Sigmoid colon (tissue), 7 donors: ENCODE data around the gene RIPOR3. TPM values are rescaled to one million over a fixed set of nuclear protein-coding genes. Genes with fewer than 3 reads are reported as not detected.
A peak's percentile ranks its signal among the peaks of the same experiment; 100 is the strongest.

Source experiments
- DNase-seq: peaks from one replicate; pipeline ENCODE4 v3.0.0-alpha.2; 2019
- H3K27ac ChIP-seq, 4 donors: fragments of 200-600 bp; sonication (generic); one replicate each; pipeline ENCODE4 v1.5.1; 2016 to 2019; ENCODE audit warnings: mild to moderate bottlenecking in 1 of 4
- H3K27me3 ChIP-seq, 3 donors: fragments of 200-600 bp; sonication (generic); one replicate each; pipeline ENCODE4 v1.5.1; 2019; ENCODE audit warnings: mild to moderate bottlenecking in 1 of 3
- H3K36me3 ChIP-seq, 4 donors: fragments of 200-600 bp; sonication (generic); one replicate each; pipeline ENCODE4 v1.5.1; 2016 to 2019
- H3K4me1 ChIP-seq, 4 donors: fragments of 200-600 bp; sonication (generic); one replicate each; pipeline ENCODE4 v1.5.1; 2017 to 2019
- H3K4me3 ChIP-seq, 4 donors: fragments of 200-600 bp; sonication (generic); one replicate each; pipeline ENCODE4 v1.5.1; 2017 to 2019; ENCODE audit warnings: mild to moderate bottlenecking in 2 of 4, moderate library complexity in 1 of 4
- H3K9me3 ChIP-seq, 4 donors: fragments of 200-600 bp in 3 of 4; sonication (generic) in 3 of 4; one replicate each; pipeline versions ENCODE4 v1.5.1 to v1.6.1; 2013 to 2019
- CTCF ChIP-seq, 4 experiments: fragments of 450-650 bp in 3 of 4; fragments of 200-600 bp in 1 of 4; IDR thresholded peaks; one replicate each; pipeline ENCODE4 v1.5.1; 2016 to 2019; ENCODE audit warnings: antibody characterized with exemption in 4 of 4, mild to moderate bottlenecking in 3 of 4, moderate library complexity in 2 of 4
- EP300 ChIP-seq, 4 donors: sonication (generic); formaldehyde crosslinking; IDR thresholded peaks; one replicate each; pipeline ENCODE4 v1.6.1; 2017; ENCODE audit warnings: antibody characterized with exemption in 4 of 4
- POLR2A ChIP-seq, 2 donors: fragments of 450-650 bp; IDR thresholded peaks; one replicate each; pipeline ENCODE4 v1.6.1; 2016; ENCODE audit warnings: antibody characterized with exemption in 2 of 2, mild to moderate bottlenecking in 2 of 2, moderate library complexity in 2 of 2
- POLR2AphosphoS5 ChIP-seq, 4 donors: sonication (generic); formaldehyde crosslinking; IDR thresholded peaks; one replicate each; pipeline ENCODE4 v1.6.1; 2017; ENCODE audit warnings: antibody characterized with exemption in 4 of 4
- WGBS, 2 donors: extraction: QIAGEN DNeasy Blood & Tissue Kit; methylation state at CpG; one replicate each; pipeline ENCODE4 v1.1.7; 2013; 5-methylcytosine and 5-hydroxymethylcytosine counted together
- intact Hi-C: fragments of 100-400 bp; cut with DNase I; formaldehyde crosslinking; loops from one replicate; pipeline ENCODE4 v1.15.1; 2023
- polyA plus RNA-seq, 3 donors: library from polyadenylated mRNA; stranded (reverse); fragments of 200-250 nt; gene quantifications; one replicate each; pipeline ENCODE4 v1.2.3, GENCODE V29; 2013
- total RNA-seq, 4 donors: library from RNA; depleted of rRNA; stranded (reverse); fragments of >200 nt; gene quantifications; one replicate each; pipeline ENCODE4 v1.1.0, GENCODE V29; 2016
- donor health status: healthy with polysubstance abuse.
- donor health status: Bipolar disorder and iron deficiency.
- donor health status: healthy.

RIPOR3 gene
- total and polyA plus RNA-seq, 7 donors = 0.92 to 28.0 (median 9.4) TPM

- intact Hi-C loops = loop anchor here (10.0 kb wide), 1 partner anchor 460 kb away; the partner anchor contains the start of gene UBE2V1
Observed at GRCh38 chr20:50574586-50574985, 116.8 kb downstream of the RIPOR3 start.

GRCh38 chr20:50574108-50574507, 117.2 kb downstream of the RIPOR3 start:
- H3K4me1 ChIP-seq = peaks cover 0 to 65% (median 41%) of the 10 kb centered on the region in 4 donors

More at GRCh38 chr20:50574586-50574985, 116.8 kb downstream of the RIPOR3 start:
- no peaks in the 10 kb centered on the region for H3K27me3 ChIP-seq
- H3K9me3 ChIP-seq = no peaks in the 10 kb centered on the region
- DNase-seq = no peak
- no peak overlapping the region for H3K27ac ChIP-seq
- TF ChIP-seq POLR2AphosphoS5 (IDR thresholded peaks at IDR 0.05) (no peak), POLR2A (IDR thresholded peaks at IDR 0.05) (no peak), EP300 (IDR thresholded peaks at IDR 0.05) (no peak), CTCF (IDR thresholded peaks at IDR 0.05) (no peak)
- no peak overlapping the region for H3K4me3 ChIP-seq
- 96 to 98% methylated on average over 5 of the region's 5 CpGs for WGBS, 2 donors
- peaks cover 0 to 66% (median 41%) of the 10 kb centered on the region in 4 donors for H3K4me1 ChIP-seq
- peaks cover 12 to 47% (median 27%) of the 10 kb centered on the region in 4 donors for H3K36me3 ChIP-seq

DNA sequence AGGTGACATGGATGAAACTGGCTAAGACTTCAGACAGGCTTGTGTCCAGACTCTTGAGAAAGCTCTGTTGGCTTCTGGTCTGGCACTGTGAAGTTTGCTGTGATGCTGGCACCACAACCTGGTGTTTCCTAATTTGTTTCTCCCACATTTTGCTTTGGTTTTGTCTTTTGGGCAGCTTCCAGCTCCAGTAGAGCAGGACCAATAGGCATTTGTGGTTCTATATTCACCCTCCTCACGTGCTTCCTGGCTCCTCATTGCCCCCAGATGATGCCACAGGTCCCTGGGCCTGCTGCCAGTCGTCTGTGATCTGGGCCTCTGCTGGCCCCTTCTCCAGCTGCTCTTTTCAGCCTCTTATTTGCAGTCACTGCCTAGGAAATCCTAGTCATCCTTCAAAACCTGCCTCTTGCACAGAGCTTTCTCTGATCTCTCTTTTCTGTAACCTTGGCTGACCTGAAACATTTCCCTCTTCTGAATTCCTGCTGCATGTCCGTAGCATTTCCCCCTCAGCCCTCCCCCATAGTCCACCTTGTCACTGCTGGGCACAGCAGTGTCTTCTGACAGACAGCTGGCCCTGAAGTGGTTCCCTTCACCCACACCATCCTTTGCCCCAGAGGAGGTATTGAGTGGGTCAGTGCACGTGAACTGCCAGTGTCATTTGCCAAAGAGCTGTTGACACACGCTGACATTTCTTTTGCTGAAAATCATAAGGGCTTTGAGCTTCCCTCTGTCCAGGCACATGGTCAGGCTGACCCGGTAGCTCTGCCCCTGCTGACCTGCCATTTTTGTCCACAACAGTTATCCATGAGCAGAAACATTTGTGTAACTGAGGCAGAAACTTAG, 118.2 kb downstream of the RIPOR3 start:
- Histone ChIP-seq H3K36me3 (peaks cover 0 to 47% (median 25%) of the 10 kb centered on the region in 4 donors), H3K27ac (peak overlapping the region; percentile 54 to 68 (median 60)), H3K9me3 (no peaks in the 10 kb centered on the region), H3K4me1 (peaks cover 0 to 62% (median 41%) of the 10 kb centered on the region in 4 donors), H3K4me3 (no peak overlapping the region), H3K27me3 (no peaks in the 10 kb centered on the region)
- WGBS, 2 donors = 60 to 78% methylated on average over 6 of the region's 6 CpGs
- intact Hi-C loops = loop anchor here (2.0 to 10.0 kb wide), 2 partner anchors 62 to 458 kb away; partner anchors contain the start of genes PTPN1 and UBE2V1
- no peak for TF ChIP-seq EP300 (IDR thresholded peaks at IDR 0.05)
- no peak for TF ChIP-seq POLR2A (IDR thresholded peaks at IDR 0.05)
- peak in 2 of 4 donors; percentile 7 to 36 for TF ChIP-seq POLR2AphosphoS5 (IDR thresholded peaks at IDR 0.05)
- no peak for TF ChIP-seq CTCF (IDR thresholded peaks at IDR 0.05)
- DNase-seq = peak; percentile 86

More at GRCh38 chr20:50574108-50574507, 117.2 kb downstream of the RIPOR3 start:
- Histone ChIP-seq H3K27ac (peak overlapping the region in 1 of 4 donors; percentile 68), H3K4me3 (no peak overlapping the region), H3K9me3 (no peaks in the 10 kb centered on the region), H3K27me3 (no peaks in the 10 kb centered on the region), H3K36me3 (peaks cover 7 to 47% (median 27%) of the 10 kb centered on the region in 4 donors)
- WGBS, 2 donors = 94 to 95% methylated on average over 9 of the region's 9 CpGs
- no peak for DNase-seq
- TF ChIP-seq POLR2A (IDR thresholded peaks at IDR 0.05) (no peak), POLR2AphosphoS5 (IDR thresholded peaks at IDR 0.05) (no peak), EP300 (IDR thresholded peaks at IDR 0.05) (no peak), CTCF (IDR thresholded peaks at IDR 0.05) (no peak)
- intact Hi-C loops = loop anchor here (10.0 kb wide), 1 partner anchor 459 kb away; the partner anchor contains the start of gene UBE2V1

DNA sequence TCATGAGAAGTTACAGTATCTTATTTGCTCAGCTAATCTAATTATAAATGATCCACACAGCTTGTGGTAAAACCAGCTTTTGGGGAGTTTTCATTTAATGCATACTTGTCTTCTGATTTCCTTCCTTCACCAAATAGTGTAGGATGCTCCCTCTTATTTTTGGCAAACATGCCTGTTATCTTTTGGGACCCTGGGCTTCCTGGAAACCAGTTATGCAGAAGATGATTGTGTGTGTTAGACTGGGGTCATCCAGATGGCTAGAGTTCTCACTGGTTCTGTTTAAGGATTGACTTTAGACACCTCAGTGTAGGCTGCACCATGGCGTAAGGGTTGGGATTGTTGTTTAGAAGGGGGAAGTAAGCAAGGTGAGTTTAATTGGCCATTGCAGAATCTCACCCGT, 119.9 kb downstream of the RIPOR3 start:
- no peak for TF ChIP-seq POLR2A (IDR thresholded peaks at IDR 0.05)
- TF ChIP-seq CTCF (IDR thresholded peaks at IDR 0.05) = no peak
- no peak for TF ChIP-seq POLR2AphosphoS5 (IDR thresholded peaks at IDR 0.05)
- TF ChIP-seq EP300 (IDR thresholded peaks at IDR 0.05) = no peak
- Histone ChIP-seq H3K27me3 (no peaks in the 10 kb centered on the region), H3K4me3 (no peak overlapping the region), H3K36me3 (peaks cover 0 to 46% (median 24%) of the 10 kb centered on the region in 4 donors), H3K9me3 (no peaks in the 10 kb centered on the region), H3K27ac (peak overlapping the region in 1 of 4 donors; percentile 18), H3K4me1 (peaks cover 0 to 45% (median 29%) of the 10 kb centered on the region in 4 donors)
- intact Hi-C loops = loop anchor here (10.0 kb wide), 1 partner anchor 457 kb away; the partner anchor contains the start of gene UBE2V1
- no peak for DNase-seq
- 90 to 97% methylated on average over 2 of the region's 2 CpGs for WGBS, 2 donors
